Stimulated activated CD4-positive, alpha-beta T cell treated with anti-CD3 and anti-CD28 coated beads, Interleukin-1b, Interleukin-23, amount 100 ng/mL, for 4 hours (primary cell): ENCODE measurements around the gene TYRO3.
A peak's percentile ranks its signal among the peaks of the same experiment; 100 is the strongest.
"Not testable (repeated sequence)": the region's sequence is repeated elsewhere in the genome, so short reads cannot be mapped to it uniquely, and the experiment has no call there.

Experiments
- DNase-seq, 2 donors: peaks; one replicate each; pipeline ENCODE4 v3.0.0-alpha.2; 2020; ENCODE audit warnings: low read depth in 2 of 2

Gene TYRO3

GRCh38 chr15:41573396-41573795 is 14.4 kb downstream of the TYRO3 start:
- DNase-seq, result no peak

GRCh38 chr15:41574158-41574557 is 15.1 kb downstream of the TYRO3 start:
- no peak for DNase-seq

- no peak for DNase-seq
Observed at GRCh38 chr15:41575282-41575681, 16.3 kb downstream of the TYRO3 start.

- DNase-seq, result no peak
Observed at GRCh38 chr15:41577863-41578735, 19.1 kb downstream of the TYRO3 start.

GRCh38 chr15:41578736-41579383 is 19.8 kb downstream of the TYRO3 start:
- no peak for DNase-seq

- DNase-seq, result no peak
Observed at GRCh38 chr15:41581110-41581509, 22.1 kb downstream of the TYRO3 start.

GRCh38 chr15:41583795-41584194 is 24.8 kb downstream of the TYRO3 start:
- no peak for DNase-seq

- DNase-seq, result no peak
Observed at GRCh38 chr15:41584636-41585126, 25.7 kb downstream of the TYRO3 start.

GRCh38 chr15:41585127-41586047 is 26.4 kb downstream of the TYRO3 start:
- DNase-seq, result peak; percentile 15 to 34

GRCh38 chr15:41586531-41587282 is 27.7 kb downstream of the TYRO3 start:
- DNase-seq, result not testable (repeated sequence)

GRCh38 chr15:41589018-41589417 is 30.0 kb downstream of the TYRO3 start:
- not testable (repeated sequence) for DNase-seq

- DNase-seq, result not testable (repeated sequence)
Observed at GRCh38 chr15:41589571-41589970, 30.6 kb downstream of the TYRO3 start.

GRCh38 chr15:41591217-41591616 is 32.2 kb downstream of the TYRO3 start:
- DNase-seq, result not testable (repeated sequence)

- not testable (repeated sequence) for DNase-seq
Observed at GRCh38 chr15:41592718-41593117, 33.7 kb downstream of the TYRO3 start.

- DNase-seq, result no peak
Observed at GRCh38 chr15:41594801-41595746, 36.1 kb downstream of the TYRO3 start.

GRCh38 chr15:41596972-41597371 is 38.0 kb downstream of the TYRO3 start:
- DNase-seq, result no peak

- no peak for DNase-seq
Observed at GRCh38 chr15:41597787-41598186, 38.8 kb downstream of the TYRO3 start.

GRCh38 chr15:41599061-41599460 is 40.0 kb downstream of the TYRO3 start:
- no peak for DNase-seq

- no peak for DNase-seq
Observed at GRCh38 chr15:41603411-41603935, 44.5 kb downstream of the TYRO3 start.
